Activated naive CD8-positive, alpha-beta T cell treated with anti-CD3 and anti-CD28 coated beads, Interleukin-2, amount 10 ng/mL, durations not matched to agents 7 days and 5 days (primary cell): ENCODE data around the gene MACROD2. TPM values are rescaled to one million over a fixed set of nuclear protein-coding genes. Genes with fewer than 3 reads are reported as not detected.

Experiments used
- ATAC-seq: fragments of 150-1000 bp; cut with Tn5 transposase; one replicate; pipeline ENCODE4 v1.10.0; 2021; ENCODE audit warnings: low read depth, moderate library complexity
- POLR2A ChIA-PET: fragments of 350-600 bp; sonication (Branson Sonifier 250); formaldehyde crosslinking; loops from one replicate; lab custom pipeline; 2021; ENCODE audit warnings: antibody characterized with exemption; lab: Charles Lee
- DNase-seq: peaks from one replicate; pipeline ENCODE4 v3.0.0; 2021
- H3K27ac Mint-ChIP-seq: one replicate; pipeline ENCODE4 v1.8.0; 2022; ENCODE audit warnings: mild to moderate bottlenecking, mixed read lengths
- H3K27me3 Mint-ChIP-seq: one replicate; pipeline ENCODE4 v1.8.0; 2022; ENCODE audit warnings: mild to moderate bottlenecking, moderate library complexity, mixed read lengths
- H3K36me3 Mint-ChIP-seq: one replicate; pipeline ENCODE4 v1.8.0; 2021; ENCODE audit warnings: mild to moderate bottlenecking, mixed read lengths
- H3K4me1 Mint-ChIP-seq: one replicate; pipeline ENCODE4 v1.8.0; 2021; ENCODE audit warnings: mixed read lengths
- H3K4me3 Mint-ChIP-seq: one replicate; pipeline ENCODE4 v1.8.0; 2022; ENCODE audit warnings: mild to moderate bottlenecking, moderate library complexity, mixed read lengths
- H3K9me3 Mint-ChIP-seq: one replicate; pipeline ENCODE4 v1.8.0; 2021; ENCODE audit warnings: mixed read lengths
- total RNA-seq, 2 experiments: library from RNA; stranded (reverse); gene quantifications; one replicate each; pipeline ENCODE4 v1.2.3, GENCODE V29; 2021

The MACROD2 gene
- total RNA-seq, 2 experiments from 2014 or later: not detected

DNA sequence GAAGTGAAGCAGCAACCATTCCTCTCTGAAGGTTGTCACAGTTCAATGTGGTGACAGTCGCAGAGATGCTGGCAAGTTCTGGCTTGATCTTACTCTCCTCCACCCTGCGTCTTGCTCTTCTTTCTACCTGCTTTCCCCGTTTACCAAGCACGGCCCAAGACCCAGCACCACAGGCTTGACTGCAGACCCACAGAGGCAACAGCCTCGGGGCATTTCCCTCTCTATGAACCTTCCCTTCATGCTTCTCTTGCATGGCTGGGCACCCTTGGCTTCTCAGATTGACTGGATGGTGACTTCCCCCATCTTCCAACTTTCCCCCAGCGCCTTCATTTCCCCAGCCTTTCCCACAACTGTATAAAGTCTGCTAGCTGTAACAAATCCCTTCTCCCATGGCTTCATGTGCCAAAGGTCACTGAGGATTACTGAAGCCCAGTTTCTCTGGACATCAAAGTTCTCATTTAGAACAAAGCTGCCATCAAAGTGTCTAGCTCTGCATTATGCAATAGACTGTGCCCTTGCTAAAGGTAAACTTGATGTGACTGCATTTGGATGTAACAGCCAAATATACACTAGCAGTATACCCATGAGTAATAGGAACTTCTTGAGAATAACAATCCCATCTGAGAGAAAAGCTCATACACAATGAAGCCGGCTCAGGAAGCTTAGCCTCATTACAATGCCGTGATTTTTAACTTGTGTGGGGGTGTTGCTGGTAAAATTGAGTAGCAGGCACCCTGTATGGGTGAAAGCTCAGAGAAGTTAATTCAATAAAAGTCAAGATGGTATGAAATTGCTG, 1065.1 kb downstream of the MACROD2 start:
- ATAC-seq: no peak
- POLR2A ChIA-PET: no interaction called here
- no peaks in the 10 kb centered on the region for H3K36me3 Mint-ChIP-seq
- no peak overlapping the region for H3K4me3 Mint-ChIP-seq
- DNase-seq: no peak
- H3K27ac Mint-ChIP-seq: no peak overlapping the region
- peaks cover 1% of the 10 kb centered on the region for H3K9me3 Mint-ChIP-seq
- H3K27me3 Mint-ChIP-seq: no peaks in the 10 kb centered on the region
- H3K4me1 Mint-ChIP-seq: no peaks in the 10 kb centered on the region

GRCh38 chr20:15061061-15061430, 1065.7 kb downstream of the MACROD2 start:
- Mint-ChIP-seq H3K27me3 (no peaks in the 10 kb centered on the region), H3K27ac (no peak overlapping the region), H3K9me3 (peaks cover 3% of the 10 kb centered on the region), H3K36me3 (no peaks in the 10 kb centered on the region), H3K4me3 (no peak overlapping the region), H3K4me1 (no peaks in the 10 kb centered on the region)
- POLR2A ChIA-PET: no interaction called here
- DNase-seq (no peak), ATAC-seq (no peak)

- peaks cover 3% of the 10 kb centered on the region for H3K9me3 Mint-ChIP-seq
- POLR2A ChIA-PET: no interaction called here
- H3K36me3 Mint-ChIP-seq: no peaks in the 10 kb centered on the region
- no peak for DNase-seq
- no peak for ATAC-seq
- H3K4me3 Mint-ChIP-seq: no peak overlapping the region
- H3K4me1 Mint-ChIP-seq: no peaks in the 10 kb centered on the region
- H3K27me3 Mint-ChIP-seq: no peaks in the 10 kb centered on the region
- no peak overlapping the region for H3K27ac Mint-ChIP-seq
These were observed 1066.6 kb downstream of the MACROD2 start for GRCh38 chr20:15061955-15062354.

- POLR2A ChIA-PET: no interaction called here
- Mint-ChIP-seq H3K27ac (no peak overlapping the region), H3K36me3 (no peaks in the 10 kb centered on the region), H3K27me3 (no peaks in the 10 kb centered on the region), H3K9me3 (peaks cover 3% of the 10 kb centered on the region), H3K4me3 (no peak overlapping the region), H3K4me1 (no peaks in the 10 kb centered on the region)
- ATAC-seq: no peak
- DNase-seq: no peak
These were observed 1067.8 kb downstream of the MACROD2 start for GRCh38 chr20:15063081-15063480.

GRCh38 chr20:15064741-15065140, 1069.4 kb downstream of the MACROD2 start:
- Mint-ChIP-seq H3K27me3 (no peaks in the 10 kb centered on the region), H3K4me1 (no peaks in the 10 kb centered on the region), H3K27ac (no peak overlapping the region), H3K36me3 (no peaks in the 10 kb centered on the region), H3K4me3 (no peak overlapping the region), H3K9me3 (peaks cover 3% of the 10 kb centered on the region)
- POLR2A ChIA-PET: no interaction called here
- no peak for ATAC-seq
- DNase-seq: no peak

GRCh38 chr20:15065794-15066193, 1070.5 kb downstream of the MACROD2 start:
- Mint-ChIP-seq H3K36me3 (no peaks in the 10 kb centered on the region), H3K4me3 (no peak overlapping the region), H3K27ac (no peak overlapping the region), H3K9me3 (peaks cover 2% of the 10 kb centered on the region), H3K27me3 (no peaks in the 10 kb centered on the region), H3K4me1 (no peaks in the 10 kb centered on the region)
- DNase-seq (no peak), ATAC-seq (no peak)
- POLR2A ChIA-PET: no interaction called here

- Mint-ChIP-seq H3K27ac (no peak overlapping the region), H3K4me3 (no peak overlapping the region), H3K9me3 (peaks cover 2% of the 10 kb centered on the region), H3K36me3 (no peaks in the 10 kb centered on the region), H3K27me3 (no peaks in the 10 kb centered on the region), H3K4me1 (no peaks in the 10 kb centered on the region)
- DNase-seq (no peak), ATAC-seq (no peak)
- POLR2A ChIA-PET: no interaction called here
These were observed 1073.2 kb downstream of the MACROD2 start for GRCh38 chr20:15068486-15068885.

DNA sequence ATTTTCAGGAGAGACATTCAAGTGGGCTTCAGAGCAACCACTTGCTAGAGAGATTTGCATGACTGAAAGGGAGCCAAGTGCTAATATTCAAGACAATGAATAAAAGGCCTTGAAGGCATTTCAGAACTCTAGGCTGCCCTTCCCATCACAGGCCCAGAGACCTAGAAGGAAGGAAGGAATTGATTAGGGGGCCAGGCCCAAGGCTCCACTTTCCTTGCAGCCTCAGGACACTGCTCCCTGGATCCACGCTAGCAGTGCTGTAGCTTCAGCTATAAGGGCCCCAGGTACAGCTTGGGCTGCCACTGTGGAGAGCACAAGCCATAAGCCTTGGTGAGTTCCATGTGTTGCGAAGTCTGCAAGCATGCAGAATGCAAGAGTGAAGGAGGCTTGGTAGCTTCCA, 1074.0 kb downstream of the MACROD2 start:
- Mint-ChIP-seq H3K27ac (no peak overlapping the region), H3K4me3 (no peak overlapping the region), H3K9me3 (peaks cover 2% of the 10 kb centered on the region), H3K36me3 (no peaks in the 10 kb centered on the region), H3K27me3 (no peaks in the 10 kb centered on the region), H3K4me1 (no peaks in the 10 kb centered on the region)
- ATAC-seq (no peak), DNase-seq (no peak)
- POLR2A ChIA-PET: no interaction called here

DNA sequence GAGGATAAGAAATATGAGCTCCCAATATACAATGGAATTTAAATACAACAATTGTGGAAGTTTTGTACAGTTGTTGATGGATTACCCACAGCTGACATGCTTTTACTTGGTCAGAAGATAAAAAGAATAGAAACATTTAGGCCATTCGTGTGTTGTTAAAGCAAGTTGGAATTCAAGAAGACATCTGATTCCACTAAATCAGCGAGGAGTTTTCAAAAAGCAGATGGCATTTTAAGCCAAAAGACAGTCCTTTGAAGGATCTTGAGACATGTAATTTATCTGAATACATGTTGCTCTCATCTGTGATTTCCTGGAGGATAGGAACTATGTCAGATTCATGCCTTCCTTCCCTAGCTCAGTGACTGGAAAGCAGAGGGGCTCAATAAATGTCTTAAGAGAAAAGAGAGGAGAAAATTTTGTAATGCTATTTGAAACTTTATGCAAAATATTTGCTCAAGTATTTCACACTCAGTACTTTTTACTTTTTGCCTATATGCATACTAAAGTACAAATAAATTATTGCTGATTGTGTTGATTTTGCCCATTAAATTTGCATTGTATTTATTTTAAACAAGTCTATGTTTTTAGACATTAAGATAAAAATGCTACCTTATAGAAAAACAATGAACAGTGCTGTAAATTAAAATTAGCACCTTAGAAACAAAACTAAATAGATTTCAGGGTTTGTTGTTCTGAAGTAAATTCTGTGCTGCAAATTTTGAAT, 1075.9 kb downstream of the MACROD2 start:
- ATAC-seq (no peak), DNase-seq (no peak)
- H3K36me3 Mint-ChIP-seq: no peaks in the 10 kb centered on the region
- POLR2A ChIA-PET: no interaction called here
- H3K4me1 Mint-ChIP-seq: no peaks in the 10 kb centered on the region
- H3K9me3 Mint-ChIP-seq: no peaks in the 10 kb centered on the region
- H3K27ac Mint-ChIP-seq: no peak overlapping the region
- H3K4me3 Mint-ChIP-seq: no peak overlapping the region
- H3K27me3 Mint-ChIP-seq: no peaks in the 10 kb centered on the region

DNA sequence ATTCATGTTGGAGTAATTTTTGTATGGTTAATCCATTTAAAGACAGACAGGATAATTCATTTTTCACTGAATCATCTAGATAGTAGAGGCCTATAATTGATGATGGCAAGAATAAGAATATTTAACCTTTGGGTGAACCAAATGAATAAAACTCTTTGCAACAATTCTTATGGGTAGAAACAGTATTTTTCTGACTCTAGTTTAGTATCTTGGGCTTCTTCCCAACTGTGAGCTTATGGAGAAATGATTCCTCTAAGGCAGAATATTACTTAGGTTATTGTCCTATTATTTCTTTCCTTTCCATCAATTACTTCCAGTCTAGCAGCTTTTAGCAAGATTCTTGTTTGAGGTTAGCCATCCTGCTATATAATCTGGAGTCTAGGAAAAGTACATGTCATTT, 1077.0 kb downstream of the MACROD2 start:
- POLR2A ChIA-PET: no interaction called here
- H3K9me3 Mint-ChIP-seq: no peaks in the 10 kb centered on the region
- no peak for ATAC-seq

DNA sequence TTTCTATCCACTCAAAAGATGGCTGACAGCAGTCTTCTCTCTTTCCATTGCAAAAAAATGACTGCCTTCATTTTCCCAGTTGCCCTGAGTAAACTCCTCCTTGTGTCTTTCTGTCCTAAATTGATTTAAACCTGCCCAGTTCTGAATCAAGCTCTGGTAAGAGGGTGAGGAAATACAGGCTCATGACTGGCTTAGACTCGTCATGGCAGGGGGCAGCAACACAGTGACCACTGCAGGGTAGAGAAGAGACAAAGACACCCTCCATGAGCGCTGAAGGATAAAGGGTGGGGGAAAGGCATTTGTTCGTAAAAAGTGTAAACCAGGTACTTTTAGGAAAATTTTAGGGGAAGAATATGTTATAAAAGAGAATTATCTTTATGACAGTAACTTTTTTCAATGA, 1080.3 kb downstream of the MACROD2 start:
- Mint-ChIP-seq H3K4me3 (no peak overlapping the region), H3K27me3 (no peaks in the 10 kb centered on the region), H3K9me3 (no peaks in the 10 kb centered on the region), H3K4me1 (no peaks in the 10 kb centered on the region), H3K27ac (no peak overlapping the region), H3K36me3 (no peaks in the 10 kb centered on the region)
- POLR2A ChIA-PET: no interaction called here
- DNase-seq (no peak), ATAC-seq (no peak)

More for the DNA sequence above, 1077.0 kb downstream of the MACROD2 start:
- no peak overlapping the region for H3K27ac Mint-ChIP-seq
- H3K4me3 Mint-ChIP-seq: no peak overlapping the region
- no peaks in the 10 kb centered on the region for H3K27me3 Mint-ChIP-seq
- no peaks in the 10 kb centered on the region for H3K36me3 Mint-ChIP-seq
- no peak for DNase-seq
- no peaks in the 10 kb centered on the region for H3K4me1 Mint-ChIP-seq

DNA sequence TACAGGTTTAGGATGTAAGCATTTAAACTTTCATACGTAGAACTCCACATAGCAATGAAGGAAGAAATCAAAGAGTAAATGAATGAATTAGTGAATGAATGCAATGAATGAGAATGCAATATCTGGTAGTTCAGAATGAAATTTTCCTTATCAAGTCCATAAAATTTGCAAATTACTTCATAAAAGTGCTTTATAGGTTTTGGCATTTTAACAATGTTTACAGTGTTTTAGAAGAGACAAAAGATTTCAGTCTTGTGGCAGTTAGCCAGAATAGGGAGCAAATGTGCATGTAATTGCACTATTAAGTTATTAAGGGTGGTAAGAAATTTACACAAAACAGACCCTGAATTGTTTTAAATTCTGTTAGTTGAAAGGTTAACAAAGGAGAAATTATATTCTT, 1081.5 kb downstream of the MACROD2 start:
- Mint-ChIP-seq H3K36me3 (no peaks in the 10 kb centered on the region), H3K4me3 (no peak overlapping the region), H3K9me3 (no peaks in the 10 kb centered on the region), H3K4me1 (no peaks in the 10 kb centered on the region), H3K27ac (no peak overlapping the region), H3K27me3 (no peaks in the 10 kb centered on the region)
- POLR2A ChIA-PET: no interaction called here
- DNase-seq: no peak
- no peak for ATAC-seq

GRCh38 chr20:15077733-15078250, 1082.5 kb downstream of the MACROD2 start:
- no peaks in the 10 kb centered on the region for H3K27me3 Mint-ChIP-seq
- H3K27ac Mint-ChIP-seq: no peak overlapping the region
- ATAC-seq (no peak), DNase-seq (no peak)
- H3K36me3 Mint-ChIP-seq: no peaks in the 10 kb centered on the region
- POLR2A ChIA-PET: no interaction called here
- no peaks in the 10 kb centered on the region for H3K4me1 Mint-ChIP-seq
- H3K9me3 Mint-ChIP-seq: no peaks in the 10 kb centered on the region
- H3K4me3 Mint-ChIP-seq: no peak overlapping the region
